Small intestine (tissue), 7 donors: ENCODE measurements around the gene PDCD4. TPM values are rescaled to one million over a fixed set of nuclear protein-coding genes. Genes with fewer than 3 reads are reported as not detected.
"Not testable (repeated sequence)": the region's sequence is repeated elsewhere in the genome, so short reads cannot be mapped to it uniquely, and the experiment has no call there.

Experiments used
- DNase-seq, 2 donors: peaks; one replicate each; pipeline versions ENCODE4 v3.0.0 to v3.0.0-alpha.2; 2013
- FAIRE-seq: peaks from 2 replicates; lab custom pipeline; 2012; peaks lifted over from hg19 to GRCh38; lab: Jason Lieb, UNC
- H3K27ac ChIP-seq, 3 donors: one replicate each; pipeline ENCODE4 v1.5.1; 2013; ENCODE audit warnings: low read length in 2 of 3, mild to moderate bottlenecking in 2 of 3, control low read depth in 1 of 3, inconsistent platforms in 1 of 3, low read depth in 1 of 3, moderate library complexity in 1 of 3
- H3K27me3 ChIP-seq, 3 donors: one replicate each; pipeline ENCODE4 v1.6.1; 2013; ENCODE audit warnings: low read length in 3 of 3, inconsistent platforms in 1 of 3; ENCODE audit not compliant: control insufficient read depth in 3 of 3, insufficient read depth in 3 of 3
- H3K36me3 ChIP-seq, 3 donors: one replicate each; pipeline ENCODE4 v1.6.1; 2013; ENCODE audit warnings: low read length in 3 of 3, inconsistent platforms in 1 of 3, low read depth in 1 of 3, mild to moderate bottlenecking in 1 of 3, moderate library complexity in 1 of 3; ENCODE audit not compliant: control insufficient read depth in 3 of 3, insufficient read depth in 2 of 3
- H3K4me1 ChIP-seq, 3 donors: one replicate each; pipeline ENCODE4 v1.6.1; 2013; ENCODE audit warnings: low read length in 2 of 3, inconsistent platforms in 1 of 3, low read depth in 1 of 3, mild to moderate bottlenecking in 1 of 3, moderate library complexity in 1 of 3; ENCODE audit not compliant: control insufficient read depth in 3 of 3, insufficient read depth in 2 of 3
- H3K4me3 ChIP-seq, 3 donors: one replicate each; pipeline ENCODE4 v1.5.1; 2013; ENCODE audit warnings: low read length in 3 of 3, control low read depth in 1 of 3, inconsistent platforms in 1 of 3, low read depth in 1 of 3, mild to moderate bottlenecking in 1 of 3, moderate library complexity in 1 of 3
- H3K9me3 ChIP-seq, 2 donors: one replicate each; pipeline ENCODE4 v1.6.1; 2013; ENCODE audit warnings: low read depth in 1 of 2, low read length in 1 of 2; ENCODE audit not compliant: control insufficient read depth in 2 of 2, insufficient read depth in 1 of 2
- WGBS, 3 donors: extraction: QIAGEN DNeasy Blood & Tissue Kit; methylation state at CpG; one replicate each; pipeline ENCODE4 v1.1.7; 2013; 5-methylcytosine and 5-hydroxymethylcytosine counted together
- polyA plus RNA-seq, 4 donors: library from polyadenylated mRNA; stranded (reverse) in 3 of 4; unstranded in 1 of 4; fragments of 200-250 nt in 3 of 4; fragments of 120-200 nt in 1 of 4; gene quantifications; one replicate each; pipeline versions ENCODE4 v1.2.1 to v1.2.3, GENCODE V29; 2013
- donor health status: healthy with polysubstance abuse.
- donor health status: control.
- donor health status: control.
- donor health status: Bipolar disorder and iron deficiency.
- donor health status: healthy.

Gene PDCD4
- polyA plus RNA-seq, 4 donors: 111 to 346 (median 216) TPM

- Histone ChIP-seq H3K27ac (peak overlapping the region; percentile 77 to 99 (median 90)), H3K9me3 (no peaks in the 10 kb centered on the region), H3K36me3 (peaks cover 0 to 4% (median 0%) of the 10 kb centered on the region in 3 donors), H3K4me3 (no peak overlapping the region), H3K27me3 (no peaks in the 10 kb centered on the region), H3K4me1 (peaks cover 2 to 36% (median 33%) of the 10 kb centered on the region in 3 donors)
- WGBS, 3 donors: 31 to 45% (median 33%) methylated on average over 4 of the region's 4 CpGs
- DNase-seq (no peak), FAIRE-seq (no peak)
Observed at GRCh38 chr10:110865809-110866482, 5.8 kb upstream of the PDCD4 start.

DNA sequence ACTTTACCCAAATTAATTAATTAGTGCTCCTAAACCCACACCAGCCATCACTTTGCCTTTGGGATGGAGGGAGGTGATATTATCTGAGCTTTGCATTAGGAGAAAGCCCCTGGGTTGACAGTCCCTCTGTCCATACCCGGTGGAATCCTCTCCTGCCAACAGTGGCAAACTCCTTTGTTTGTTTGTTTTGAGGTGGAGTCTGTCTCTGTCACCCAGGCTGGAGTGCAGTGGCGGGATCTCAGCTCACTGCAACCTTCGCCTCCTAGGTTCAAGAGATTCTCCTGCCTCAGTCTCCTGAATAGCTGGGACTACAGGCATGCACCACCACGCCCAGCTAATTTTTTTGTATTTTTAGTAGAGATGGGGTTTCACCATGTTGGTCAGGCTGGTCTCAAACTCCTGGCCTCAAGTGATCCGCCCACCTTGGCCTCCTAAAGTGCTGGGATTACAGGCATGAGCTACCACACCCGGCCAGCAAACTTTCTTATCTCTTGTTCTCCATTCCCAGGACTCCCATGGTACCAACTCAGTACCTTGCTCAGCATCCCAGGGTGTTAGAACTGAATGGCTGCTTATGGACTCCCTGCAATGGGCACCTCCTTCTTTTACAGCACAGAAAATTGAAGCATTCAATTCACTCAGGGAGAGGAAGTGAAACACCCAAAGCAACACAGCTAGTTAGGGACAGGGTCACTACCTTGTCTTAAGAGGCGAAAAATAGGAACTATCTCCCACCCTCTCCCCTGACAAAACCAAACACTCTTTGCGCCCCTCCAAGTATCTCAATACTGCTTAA lies 4.5 kb upstream of the PDCD4 start:
- not testable (repeated sequence) for H3K27me3 ChIP-seq, H3K4me3 ChIP-seq, H3K36me3 ChIP-seq, H3K9me3 ChIP-seq, FAIRE-seq, DNase-seq
- H3K4me1 ChIP-seq: peaks cover 2 to 37% (median 30%) of the 10 kb centered on the region in 3 donors
- peak overlapping the region; percentile 1 to 73 (median 67) for H3K27ac ChIP-seq
- whole genome bisulfite sequencing, 3 donors: 71 to 76% (median 73%) methylated on average over 8 of the region's 8 CpGs

DNA sequence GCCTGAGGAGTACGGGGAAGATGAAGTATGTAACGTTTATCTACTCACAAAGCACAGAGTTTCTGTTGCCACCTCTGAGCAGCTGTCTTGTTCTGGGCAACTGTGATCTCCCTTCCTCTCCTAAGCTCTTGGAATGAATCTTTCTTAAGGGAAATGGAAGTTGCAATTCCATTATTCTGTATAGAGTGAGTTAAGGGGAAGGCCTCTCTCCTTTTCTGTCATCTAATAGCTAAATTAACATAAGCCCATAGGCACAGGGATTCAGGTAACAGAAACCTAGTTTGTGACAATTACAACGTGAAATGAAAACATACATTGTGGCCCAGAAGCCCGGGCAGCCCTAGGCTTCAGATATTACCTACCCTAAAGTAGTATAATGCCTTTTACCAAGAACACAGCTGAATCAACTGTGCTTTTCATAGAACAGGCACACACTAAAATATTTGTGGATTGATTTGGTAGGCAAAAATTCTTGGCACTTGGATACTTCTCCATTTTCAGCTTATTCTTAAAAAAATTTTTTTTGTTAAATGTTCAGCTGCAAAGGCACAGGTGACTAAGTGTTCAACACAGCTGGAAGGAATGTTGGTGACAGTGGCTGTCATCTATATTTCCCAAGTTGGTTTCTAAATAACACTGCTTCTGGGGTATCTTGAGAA lies 3.8 kb upstream of the PDCD4 start:
- Histone ChIP-seq H3K9me3 (no peaks in the 10 kb centered on the region), H3K36me3 (peaks cover 0 to 4% (median 0%) of the 10 kb centered on the region in 3 donors), H3K4me3 (no peak overlapping the region), H3K27ac (peak overlapping the region; percentile 1 to 73 (median 67)), H3K4me1 (peaks cover 0 to 31% (median 30%) of the 10 kb centered on the region in 3 donors), H3K27me3 (no peaks in the 10 kb centered on the region)
- DNase-seq (no peak), FAIRE-seq (no peak)
- 56 to 64% (median 63%) methylated on average over 4 of the region's 4 CpGs for WGBS, 3 donors

DNA sequence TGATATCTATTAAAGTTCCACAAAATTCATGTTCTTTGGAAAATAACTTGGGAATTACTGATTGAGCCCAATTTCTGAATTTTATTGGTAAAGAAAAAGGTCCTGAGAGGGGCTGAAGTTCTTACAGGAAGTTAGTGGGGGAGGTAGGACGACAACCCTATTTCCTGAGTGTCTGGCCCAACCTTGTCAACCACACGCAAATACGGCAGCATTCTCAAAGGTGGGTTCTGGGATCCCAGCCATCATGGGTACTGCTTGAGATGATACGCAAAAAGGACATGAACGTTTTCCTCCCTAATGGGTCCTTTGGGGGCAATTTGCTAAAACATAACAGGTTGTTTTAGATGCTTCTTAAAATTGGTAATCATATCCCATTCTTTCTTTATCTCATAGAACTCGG lies 2.7 kb upstream of the PDCD4 start:
- Histone ChIP-seq H3K36me3 (peaks cover 0 to 4% (median 0%) of the 10 kb centered on the region in 3 donors), H3K27ac (peak overlapping the region in 2 of 3 donors; percentile 5 to 71), H3K27me3 (no peaks in the 10 kb centered on the region), H3K4me3 (no peak overlapping the region), H3K9me3 (no peaks in the 10 kb centered on the region), H3K4me1 (peaks cover 0 to 30% (median 27%) of the 10 kb centered on the region in 3 donors)
- FAIRE-seq (no peak), DNase-seq (peak in 1 of 2 donors; percentile 60)
- WGBS, 3 donors: 61 to 92% (median 74%) methylated on average over 6 of the region's 6 CpGs

- H3K36me3 ChIP-seq: peaks cover 0 to 4% (median 0%) of the 10 kb centered on the region in 3 donors
- 63 to 69% (median 68%) methylated on average over 13 of the region's 13 CpGs for WGBS, 3 donors
- FAIRE-seq: no peak
- no peak for DNase-seq
- H3K4me1 ChIP-seq: peaks cover 0 to 12% (median 12%) of the 10 kb centered on the region in 3 donors
- H3K4me3 ChIP-seq: peak overlapping the region in 2 of 3 donors; percentile 81 to 93
- H3K27me3 ChIP-seq: no peaks in the 10 kb centered on the region
- H3K27ac ChIP-seq: peak overlapping the region; percentile 94 to 97 (median 95)
- no peaks in the 10 kb centered on the region for H3K9me3 ChIP-seq
Observed at GRCh38 chr10:110870823-110871297, 868 bp upstream of the PDCD4 start.

DNA sequence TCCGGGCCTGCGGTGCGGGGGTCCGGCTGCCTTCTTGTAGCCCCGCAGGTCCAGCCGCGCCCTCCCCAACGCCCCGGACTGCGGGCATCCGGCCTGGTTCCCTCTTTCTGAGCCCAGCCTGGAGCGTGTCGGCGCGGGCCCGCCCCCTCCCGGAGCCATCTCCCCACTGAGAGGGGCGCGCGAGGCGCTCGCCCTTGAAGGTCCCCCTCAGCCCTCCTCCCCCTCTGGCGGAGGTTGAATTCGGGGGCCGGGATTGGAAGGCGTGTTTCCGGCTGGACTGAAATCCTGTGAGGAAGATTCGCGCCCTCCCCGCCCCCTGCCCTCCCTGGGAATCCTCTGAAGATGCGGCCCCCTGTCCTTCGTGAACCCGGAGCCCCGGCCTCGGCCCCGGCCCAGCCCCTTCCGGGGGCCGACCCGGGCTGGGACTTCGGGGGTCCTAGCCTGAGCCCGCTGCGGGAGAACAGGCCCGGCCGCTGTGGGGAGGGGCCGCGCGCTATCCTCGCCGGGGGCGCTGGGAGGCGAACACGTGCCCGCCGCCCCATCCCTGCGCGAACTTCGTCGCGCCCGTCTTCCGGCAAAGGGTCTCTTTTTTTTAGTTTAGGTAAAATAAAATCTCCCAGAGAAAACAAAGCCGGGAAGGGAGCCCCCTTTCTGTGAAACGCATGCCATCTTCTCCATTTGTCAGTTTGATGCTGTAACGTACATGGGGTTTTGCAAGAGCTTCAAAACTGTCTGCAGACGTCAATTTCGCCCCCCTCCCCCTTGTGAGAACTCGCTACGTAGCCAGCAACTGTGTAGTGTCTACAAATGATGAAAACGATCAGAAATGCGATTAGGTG lies 636 bp downstream of the PDCD4 start:
- no peaks in the 10 kb centered on the region for H3K9me3 ChIP-seq

DNA sequence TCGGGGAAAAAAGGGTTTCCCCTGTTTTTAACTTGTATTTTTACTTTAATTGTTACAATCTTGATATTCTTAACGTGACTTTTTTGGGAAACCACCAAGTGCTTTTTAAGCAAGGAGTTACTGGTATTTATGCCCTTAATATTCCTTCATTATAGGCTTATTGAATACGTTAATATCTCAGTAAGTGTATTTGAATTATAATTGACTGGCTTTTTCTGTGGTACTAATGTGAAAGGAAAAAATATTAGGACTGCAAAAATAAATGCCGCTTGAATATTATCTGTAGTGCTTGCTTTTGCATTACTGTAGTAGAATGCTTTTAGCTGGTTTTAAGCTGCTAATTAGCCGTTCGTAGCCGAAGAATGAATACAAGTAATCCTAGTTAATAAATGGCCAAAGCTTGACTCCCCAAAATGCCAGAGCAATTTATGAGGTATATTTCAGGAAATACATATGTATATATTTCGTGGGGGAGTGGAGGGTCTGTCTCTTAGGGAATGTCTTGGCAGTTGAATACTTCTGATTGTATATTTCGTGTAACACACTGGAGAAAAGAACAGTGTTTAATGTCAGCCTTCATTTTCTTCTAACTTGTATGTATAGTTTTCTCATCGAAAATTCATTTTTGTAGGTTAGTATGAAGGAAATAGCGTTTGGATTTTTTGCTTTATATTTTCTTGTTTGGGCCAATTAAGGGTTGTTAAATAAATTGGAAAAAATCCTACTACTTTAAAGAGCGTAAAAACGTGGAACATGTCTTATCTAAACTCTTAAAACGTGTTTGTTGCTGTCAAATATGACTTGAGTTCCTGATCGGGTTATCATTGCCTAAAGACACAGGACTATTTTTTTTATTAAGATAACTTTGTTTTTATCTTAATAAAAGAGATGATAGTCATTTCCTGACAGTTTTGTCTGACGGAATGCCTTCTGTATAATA lies 1.5 kb downstream of the PDCD4 start:
- peak overlapping the region; percentile 81 to 100 (median 93) for H3K4me3 ChIP-seq
- no peaks in the 10 kb centered on the region for H3K27me3 ChIP-seq
- H3K4me1 ChIP-seq: peaks cover 0 to 8% (median 5%) of the 10 kb centered on the region in 3 donors
- FAIRE-seq (peak; percentile 85), DNase-seq (peak in 1 of 2 donors; percentile 50)
- peak overlapping the region; percentile 94 to 97 (median 95) for H3K27ac ChIP-seq
- WGBS, 3 donors: 1 to 2% (median 1%) methylated on average over 16 of the region's 16 CpGs
- H3K9me3 ChIP-seq: no peaks in the 10 kb centered on the region
- peaks cover 0 to 10% (median 2%) of the 10 kb centered on the region in 3 donors for H3K36me3 ChIP-seq

More for the DNA sequence above, 636 bp downstream of the PDCD4 start:
- Histone ChIP-seq H3K27ac (peak overlapping the region; percentile 94 to 97 (median 95)), H3K36me3 (peaks cover 0 to 10% (median 2%) of the 10 kb centered on the region in 3 donors), H3K27me3 (no peaks in the 10 kb centered on the region), H3K4me1 (peaks cover 0 to 8% (median 7%) of the 10 kb centered on the region in 3 donors), H3K4me3 (peak overlapping the region; percentile 81 to 100 (median 93))
- DNase-seq: peak in 1 of 2 donors; percentile 82
- FAIRE-seq: no peak
- WGBS, 3 donors: 0 to 1% (median 0%) methylated on average over 50 to 70 of the region's 70 CpGs
